ENCODE results near the gene SNX25.
"Not testable (repeated sequence)": the region's sequence is repeated elsewhere in the genome, so short reads cannot be mapped to it uniquely, and the experiment has no call there.

Gene SNX25

GRCh38 chr4:185304541-185304940, 95.1 kb downstream of the SNX25 start:
- no peak for DNase-seq (ENCODE audit: low read depth in 2 of 2)

GRCh38 chr4:185304944-185305690, 95.7 kb downstream of the SNX25 start:
- DNase-seq (ENCODE audit: low read depth in 2 of 2): no peak

GRCh38 chr4:185305979-185306442, 96.6 kb downstream of the SNX25 start:
- DNase-seq (ENCODE audit: low read depth in 2 of 2): no peak

GRCh38 chr4:185307136-185307950, 97.9 kb downstream of the SNX25 start:
- DNase-seq (ENCODE audit: low read depth in 2 of 2): no peak

GRCh38 chr4:185309770-185310169, 100.4 kb downstream of the SNX25 start:
- DNase-seq (ENCODE audit: low read depth in 2 of 2): no peak

- DNase-seq (ENCODE audit: low read depth in 2 of 2): no peak
Measured at GRCh38 chr4:185311113-185311888, 101.9 kb downstream of the SNX25 start.

GRCh38 chr4:185312699-185313098, 103.3 kb downstream of the SNX25 start:
- DNase-seq (ENCODE audit: low read depth in 2 of 2): no peak

- not testable (repeated sequence) for DNase-seq (ENCODE audit: low read depth in 2 of 2)
Measured at GRCh38 chr4:185317462-185317861, 108.1 kb downstream of the SNX25 start.

- DNase-seq (ENCODE audit: low read depth in 2 of 2): no peak
Measured at GRCh38 chr4:185317880-185318279, 108.5 kb downstream of the SNX25 start.

- DNase-seq (ENCODE audit: low read depth in 2 of 2): no peak
Measured at GRCh38 chr4:185318679-185319078, 109.3 kb downstream of the SNX25 start.

GRCh38 chr4:185322803-185323202, 113.4 kb downstream of the SNX25 start:
- no peak for DNase-seq (ENCODE audit: low read depth in 2 of 2)

GRCh38 chr4:185323606-185324005, 114.2 kb downstream of the SNX25 start:
- DNase-seq (ENCODE audit: low read depth in 2 of 2): no peak

GRCh38 chr4:185324361-185324760, 115.0 kb downstream of the SNX25 start:
- not testable (repeated sequence) for DNase-seq (ENCODE audit: low read depth in 2 of 2)

- DNase-seq (ENCODE audit: low read depth in 2 of 2): not testable (repeated sequence)
Measured at GRCh38 chr4:185325721-185326120, 116.3 kb downstream of the SNX25 start.

GRCh38 chr4:185328586-185328985, 119.2 kb downstream of the SNX25 start:
- no peak for DNase-seq (ENCODE audit: low read depth in 2 of 2)

GRCh38 chr4:185329879-185330510, 120.6 kb downstream of the SNX25 start:
- DNase-seq (ENCODE audit: low read depth in 2 of 2): not testable (repeated sequence)

GRCh38 chr4:185332575-185333464, 123.4 kb downstream of the SNX25 start:
- no peak for DNase-seq (ENCODE audit: low read depth in 2 of 2)

- DNase-seq (ENCODE audit: low read depth in 2 of 2): no peak
Measured at GRCh38 chr4:185334326-185334725, 124.9 kb downstream of the SNX25 start.

- DNase-seq (ENCODE audit: low read depth in 2 of 2): no peak
Measured at GRCh38 chr4:185335579-185335978, 126.2 kb downstream of the SNX25 start.

GRCh38 chr4:185339941-185340340, 130.5 kb downstream of the SNX25 start:
- DNase-seq (ENCODE audit: low read depth in 2 of 2): no peak

GRCh38 chr4:185341377-185341776, 132.0 kb downstream of the SNX25 start:
- no peak for DNase-seq (ENCODE audit: low read depth in 2 of 2)
